ENCODE measurements around the gene PPM1H. TPM values are rescaled to one million over a fixed set of nuclear protein-coding genes. Genes with fewer than 3 reads are reported as not detected.

PPM1H gene
- total and polyA plus RNA-seq, 7 donors, result 0.92 to 4.3 (median 3.0) TPM

DNA sequence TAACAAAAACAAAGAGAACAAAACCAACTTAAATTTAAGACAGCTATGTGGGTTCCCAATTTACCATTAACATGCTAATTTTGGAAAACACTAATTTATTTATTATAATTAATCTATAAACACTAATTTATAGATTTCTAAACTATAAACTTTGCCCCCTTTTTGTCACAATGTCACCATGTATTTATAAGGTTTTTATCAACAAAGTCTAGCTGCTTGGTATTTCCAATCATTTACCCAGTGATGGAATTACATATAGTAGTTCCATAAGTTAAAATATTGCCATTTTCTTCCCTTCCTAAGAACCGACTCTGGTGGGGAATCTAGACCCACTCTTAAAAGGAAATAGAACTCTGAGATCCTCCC lies 140.7 kb downstream of the PPM1H start:
- no peak for DNase-seq
- H3K27ac ChIP-seq, result no peak overlapping the region
- no peaks in the 10 kb centered on the region for H3K36me3 ChIP-seq
- TF ChIP-seq EP300 (IDR thresholded peaks at IDR 0.05) (no peak), POLR2A (IDR thresholded peaks at IDR 0.05) (no peak), CTCF (IDR thresholded peaks at IDR 0.05) (no peak), POLR2AphosphoS5 (IDR thresholded peaks at IDR 0.05) (no peak)
- no peaks in the 10 kb centered on the region for H3K9me3 ChIP-seq
- intact Hi-C loops (cut with DNase I), result loop anchor here (1.0 kb wide), 1 partner anchor 191 kb away; no protein-coding TSS in a partner anchor
- H3K4me3 ChIP-seq, result no peak overlapping the region
- no peaks in the 10 kb centered on the region for H3K27me3 ChIP-seq
- H3K4me1 ChIP-seq, result peaks cover 0 to 7% (median 0%) of the 10 kb centered on the region in 4 donors
- 46 to 48% methylated on average over 1 of the region's 1 CpG for WGBS, 2 donors

GRCh38 chr12:62793256-62794217 lies 141.4 kb downstream of the PPM1H start:
- no peak overlapping the region for H3K4me3 ChIP-seq
- no peak overlapping the region for H3K27ac ChIP-seq
- 63 to 77% methylated on average over 25 of the region's 25 CpGs for WGBS, 2 donors
- peak; percentile 90 for DNase-seq
- no peak for TF ChIP-seq POLR2A (IDR thresholded peaks at IDR 0.05)
- TF ChIP-seq EP300 (IDR thresholded peaks at IDR 0.05), result no peak
- TF ChIP-seq POLR2AphosphoS5 (IDR thresholded peaks at IDR 0.05), result peak in 2 of 4 donors; percentile 34 to 46
- peak; percentile 89 to 96 (median 94) for TF ChIP-seq CTCF (IDR thresholded peaks at IDR 0.05)
- intact Hi-C loops (cut with DNase I), result loop anchor here (1.0 kb wide), 2 partner anchors 190 to 211 kb away; no protein-coding TSS in a partner anchor
- H3K36me3 ChIP-seq, result no peaks in the 10 kb centered on the region
- H3K4me1 ChIP-seq, result peaks cover 0 to 7% (median 0%) of the 10 kb centered on the region in 4 donors
- no peaks in the 10 kb centered on the region for H3K27me3 ChIP-seq
- no peaks in the 10 kb centered on the region for H3K9me3 ChIP-seq

GRCh38 chr12:62792236-62792870 lies 142.6 kb downstream of the PPM1H start:
- Histone ChIP-seq H3K27ac (no peak overlapping the region), H3K4me1 (peaks cover 0 to 7% (median 0%) of the 10 kb centered on the region in 4 donors), H3K9me3 (no peaks in the 10 kb centered on the region), H3K36me3 (no peaks in the 10 kb centered on the region), H3K4me3 (no peak overlapping the region), H3K27me3 (no peaks in the 10 kb centered on the region)
- 69 to 84% methylated on average over 5 of the region's 5 CpGs for WGBS, 2 donors
- no peak for DNase-seq
- intact Hi-C loops (cut with DNase I), result no loop called here
- TF ChIP-seq POLR2AphosphoS5 (IDR thresholded peaks at IDR 0.05), result no peak
- no peak for TF ChIP-seq POLR2A (IDR thresholded peaks at IDR 0.05)
- TF ChIP-seq EP300 (IDR thresholded peaks at IDR 0.05), result no peak
- TF ChIP-seq CTCF (IDR thresholded peaks at IDR 0.05), result no peak

DNA sequence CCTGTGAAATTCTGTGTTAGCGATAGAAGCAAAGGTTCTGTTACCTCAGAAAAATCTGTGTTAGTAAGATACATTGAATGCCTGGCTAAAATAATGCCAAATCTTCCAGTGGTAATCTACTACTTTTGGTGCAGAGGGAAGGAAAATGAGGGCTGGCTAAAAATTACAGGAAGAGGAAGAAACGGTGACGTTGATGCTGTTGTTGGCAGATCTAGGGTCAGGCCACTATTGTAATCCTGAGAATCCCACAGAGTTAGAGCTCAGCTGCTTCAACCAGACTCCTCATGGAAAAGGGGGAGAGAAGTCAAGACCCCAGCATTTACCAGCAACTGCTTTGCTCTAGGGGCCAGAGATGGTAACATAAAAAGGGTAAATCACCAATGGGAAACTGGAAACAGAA lies 145.1 kb downstream of the PPM1H start:
- no peak for TF ChIP-seq POLR2A (IDR thresholded peaks at IDR 0.05)
- TF ChIP-seq EP300 (IDR thresholded peaks at IDR 0.05), result no peak
- TF ChIP-seq CTCF (IDR thresholded peaks at IDR 0.05), result no peak
- TF ChIP-seq POLR2AphosphoS5 (IDR thresholded peaks at IDR 0.05), result no peak
- no peaks in the 10 kb centered on the region for H3K27me3 ChIP-seq

More for the DNA sequence above, 145.1 kb downstream of the PPM1H start:
- Histone ChIP-seq H3K27ac (no peak overlapping the region), H3K4me3 (no peak overlapping the region), H3K4me1 (peaks cover 0 to 7% (median 0%) of the 10 kb centered on the region in 4 donors), H3K9me3 (no peaks in the 10 kb centered on the region), H3K36me3 (no peaks in the 10 kb centered on the region)
- DNase-seq, result no peak
- WGBS, 2 donors, result 86 to 87% methylated on average over 3 of the region's 3 CpGs
- intact Hi-C loops (cut with DNase I), result no loop called here

Data from sigmoid colon (tissue), 7 donors.